Kidney (tissue), 14 donors: ENCODE results near the gene DDX24. TPM values are rescaled to one million over a fixed set of nuclear protein-coding genes. Genes with fewer than 3 reads are reported as not detected.
"Not testable (repeated sequence)": the region's sequence is repeated elsewhere in the genome, so short reads cannot be mapped to it uniquely, and the experiment has no call there.

Experiments used
- DNase-seq, 5 donors: peaks; one replicate each; pipeline ENCODE4 v3.0.0-alpha.2; 2013 to 2020
- FAIRE-seq: peaks from 2 replicates; lab custom pipeline; 2012; peaks lifted over from hg19 to GRCh38; lab: Jason Lieb, UNC
- H3K27ac ChIP-seq, 2 donors: one replicate each; pipeline ENCODE4 v1.7.0; 2013; ENCODE audit warnings: low read depth in 2 of 2, low read length in 2 of 2, inconsistent platforms in 1 of 2
- H3K27me3 ChIP-seq: one replicate; pipeline ENCODE4 v1.7.1; 2013; ENCODE audit warnings: low read length, inconsistent platforms; ENCODE audit not compliant: control insufficient read depth, insufficient read depth
- H3K36me3 ChIP-seq, 3 donors: one replicate each; pipeline versions ENCODE4 v1.7.0 to v1.7.1; 2013; ENCODE audit warnings: low read length in 3 of 3, control low read depth in 1 of 3, inconsistent platforms in 1 of 3; ENCODE audit not compliant: insufficient read depth in 3 of 3, control insufficient read depth in 2 of 3
- H3K4me1 ChIP-seq, 3 donors: one replicate each; pipeline versions ENCODE4 v1.7.0 to v1.7.1; 2013; ENCODE audit warnings: low read length in 3 of 3, inconsistent platforms in 1 of 3, low read depth in 1 of 3; ENCODE audit not compliant: control insufficient read depth in 2 of 3, insufficient read depth in 2 of 3
- H3K4me3 ChIP-seq, 3 donors: one replicate each; pipeline versions ENCODE4 v1.7.0 to v1.8.1; 2013; ENCODE audit warnings: low read length in 3 of 3, control low read depth in 1 of 3, inconsistent platforms in 1 of 3
- H3K9ac ChIP-seq, 3 donors: one replicate each; pipeline versions ENCODE4 v1.7.0 to v1.7.1; 2013; ENCODE audit warnings: low read length in 3 of 3, control low read depth in 1 of 3, inconsistent platforms in 1 of 3
- H3K9me3 ChIP-seq, 3 donors: one replicate each; pipeline versions ENCODE4 v1.7.0 to v1.7.1; 2013; ENCODE audit warnings: low read length in 3 of 3, control low read depth in 1 of 3, inconsistent platforms in 1 of 3; ENCODE audit not compliant: control insufficient read depth in 2 of 3, insufficient read depth in 1 of 3
- intact Hi-C: fragments of 100-400 bp; cut with DNase I; formaldehyde crosslinking; loops from one replicate; pipeline ENCODE4 v1.11.1; 2022
- polyA plus RNA-seq: library from polyadenylated mRNA; stranded (reverse); fragments of 350-450 nt; fragmentation: Illumina TruSeq; extraction: RNeasy Lipid Tissue Mini Kit (QIAGEN cat#74804); gene quantifications from one replicate; pipeline ENCODE4 v1.2.3, GENCODE V29; 2014; ENCODE audit warnings: low read depth, low replicate concordance; ENCODE audit not compliant: insufficient read depth
- total RNA-seq: library from RNA; stranded (reverse); fragmentation: NEBNext Ultra II Directional; extraction: Animal tissue kit (Norgen Biotek cat#: 25700); gene quantifications from one replicate; pipeline ENCODE4 v1.2.1, GENCODE V29; 2021
- TF ChIP-seq, protein P1 (sequence below): IDR thresholded peaks from 3 replicates; pipeline ENCODE4 v1.5.1; 2012; ENCODE audit warnings: mild to moderate bottlenecking, moderate library complexity, borderline replicate concordance; ENCODE audit not compliant: insufficient read depth; ENCODE audit errors: extremely low read depth
- donor health status: control.
- donor health status: control.
- donor health status: control.
- donor health status: control.
- donor health status: control.
- donor health status: DM: yes; HTN: yes; CAD: no.
- donor health status: Normal renal cell carcinoma (clear cell type).

Gene DDX24
- total and polyA plus RNA-seq, 2 donors from 2014 or later, result 139 to 193 TPM

GRCh38 chr14:94077111-94077821 lies 3.7 kb downstream of the DDX24 start:
- Histone ChIP-seq H3K4me3 (peak overlapping the region in 2 of 3 donors; percentile 49 to 97), H3K27ac (no peak overlapping the region), H3K4me1 (peaks cover 0 to 26% (median 22%) of the 10 kb centered on the region in 3 donors), H3K36me3 (peaks cover 0 to 19% (median 6%) of the 10 kb centered on the region in 3 donors), H3K9me3 (peaks cover 0 to 14% (median 0%) of the 10 kb centered on the region in 3 donors), H3K9ac (no peak overlapping the region), H3K27me3 (no peaks in the 10 kb centered on the region)
- DNase-seq (no peak), FAIRE-seq (no peak)
- TF ChIP-seq, protein P1, sequence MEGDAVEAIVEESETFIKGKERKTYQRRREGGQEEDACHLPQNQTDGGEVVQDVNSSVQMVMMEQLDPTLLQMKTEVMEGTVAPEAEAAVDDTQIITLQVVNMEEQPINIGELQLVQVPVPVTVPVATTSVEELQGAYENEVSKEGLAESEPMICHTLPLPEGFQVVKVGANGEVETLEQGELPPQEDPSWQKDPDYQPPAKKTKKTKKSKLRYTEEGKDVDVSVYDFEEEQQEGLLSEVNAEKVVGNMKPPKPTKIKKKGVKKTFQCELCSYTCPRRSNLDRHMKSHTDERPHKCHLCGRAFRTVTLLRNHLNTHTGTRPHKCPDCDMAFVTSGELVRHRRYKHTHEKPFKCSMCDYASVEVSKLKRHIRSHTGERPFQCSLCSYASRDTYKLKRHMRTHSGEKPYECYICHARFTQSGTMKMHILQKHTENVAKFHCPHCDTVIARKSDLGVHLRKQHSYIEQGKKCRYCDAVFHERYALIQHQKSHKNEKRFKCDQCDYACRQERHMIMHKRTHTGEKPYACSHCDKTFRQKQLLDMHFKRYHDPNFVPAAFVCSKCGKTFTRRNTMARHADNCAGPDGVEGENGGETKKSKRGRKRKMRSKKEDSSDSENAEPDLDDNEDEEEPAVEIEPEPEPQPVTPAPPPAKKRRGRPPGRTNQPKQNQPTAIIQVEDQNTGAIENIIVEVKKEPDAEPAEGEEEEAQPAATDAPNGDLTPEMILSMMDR, result no peak
- intact Hi-C loops, result no loop called here

- Histone ChIP-seq H3K9me3 (peaks cover 0 to 14% (median 0%) of the 10 kb centered on the region in 3 donors), H3K4me3 (no peak overlapping the region), H3K27me3 (no peaks in the 10 kb centered on the region), H3K36me3 (peaks cover 0 to 19% (median 6%) of the 10 kb centered on the region in 3 donors), H3K9ac (no peak overlapping the region), H3K27ac (no peak overlapping the region), H3K4me1 (peaks cover 0 to 23% (median 17%) of the 10 kb centered on the region in 3 donors)
- intact Hi-C loops, result no loop called here
- FAIRE-seq (no peak), DNase-seq (no peak)
- TF ChIP-seq, protein P1, result no peak
These were observed 6.0 kb downstream of the DDX24 start for GRCh38 chr14:94075008-94075407.

- DNase-seq, result no peak
- intact Hi-C loops, result no loop called here
- Histone ChIP-seq H3K27me3 (no peaks in the 10 kb centered on the region), H3K27ac (no peak overlapping the region), H3K36me3 (peaks cover 0 to 19% (median 6%) of the 10 kb centered on the region in 3 donors), H3K4me1 (peaks cover 0 to 21% (median 17%) of the 10 kb centered on the region in 3 donors), H3K4me3 (no peak overlapping the region), H3K9ac (no peak overlapping the region), H3K9me3 (peaks cover 0 to 14% (median 0%) of the 10 kb centered on the region in 3 donors)
- TF ChIP-seq, protein P1, result no peak
- no peak for FAIRE-seq
These were observed 6.5 kb downstream of the DDX24 start for GRCh38 chr14:94074534-94074933.

DNA sequence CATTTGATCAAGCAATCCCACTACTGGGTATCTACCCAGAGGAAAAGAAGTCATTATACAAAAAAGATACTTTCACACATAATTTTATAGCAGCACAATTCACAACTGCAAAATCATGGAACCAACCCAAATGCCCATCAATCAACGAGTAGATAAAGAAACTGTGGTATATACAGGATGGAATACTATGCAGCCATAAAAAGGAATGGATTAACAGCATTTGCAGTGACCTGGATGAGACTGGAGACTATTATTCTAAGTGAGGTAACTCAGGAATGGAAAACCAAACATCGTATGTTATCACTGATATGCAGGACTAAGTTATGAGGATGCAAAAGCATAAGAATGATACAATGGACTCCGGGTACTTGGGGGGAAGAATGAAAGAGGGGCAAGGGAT lies 8.9 kb downstream of the DDX24 start:
- H3K36me3 ChIP-seq, intact Hi-C loops, H3K4me3 ChIP-seq, H3K27ac ChIP-seq, H3K27me3 ChIP-seq, H3K9ac ChIP-seq, H3K4me1 ChIP-seq, DNase-seq, FAIRE-seq: not testable (repeated sequence)
- peaks cover 0 to 14% (median 0%) of the 10 kb centered on the region in 3 donors for H3K9me3 ChIP-seq
